ENCODE data around the gene NRROS.
A peak's percentile ranks its signal among the peaks of the same experiment; 100 is the strongest.

NRROS gene

GRCh38 chr3:196632046-196632751 is 7.3 kb upstream of the NRROS start:
- no peaks in the 10 kb centered on the region for H3K27me3 ChIP-seq (ENCODE audit: low read length)
- H3K4me2 ChIP-seq (ENCODE audit: low read depth, low read length, poor library complexity, severe bottlenecking): peak overlapping the region; percentile 100
- H3K27ac ChIP-seq (ENCODE audit: low read depth, low read length): peak overlapping the region; percentile 73
- H2AFZ ChIP-seq (ENCODE audit: low read depth, low read length, severe bottlenecking): peak overlapping the region; percentile 97
- no peak for TF ChIP-seq CTCF (IDR thresholded peaks at IDR 0.05; ENCODE audit: insufficient read depth, low read length, poor library complexity, severe bottlenecking)
- TF ChIP-seq EZH2phosphoT487 (conservative IDR thresholded peaks at IDR 0.05; ENCODE audit: low read length): no peak
- no peaks in the 10 kb centered on the region for H3K9me2 ChIP-seq (replicated peaks; ENCODE audit: insufficient read depth, low read length)
- peak overlapping the region; percentile 71 for H3K4me3 ChIP-seq (ENCODE audit: insufficient read depth, low read length, poor library complexity, severe bottlenecking)
- H3K79me2 ChIP-seq (ENCODE audit: insufficient read depth, low read length): no peaks in the 10 kb centered on the region
- H3F3A ChIP-seq (ENCODE audit: insufficient read depth): peaks cover 8% of the 10 kb centered on the region
- H3K9ac ChIP-seq (ENCODE audit: low read length): peak overlapping the region; percentile 71
- H3K9me3 ChIP-seq (ENCODE audit: insufficient read depth, low read length): no peaks in the 10 kb centered on the region
- H4K20me1 ChIP-seq (ENCODE audit: low read depth, low read length): no peaks in the 10 kb centered on the region
- H3K36me3 ChIP-seq (ENCODE audit: low read length): no peaks in the 10 kb centered on the region

DNA sequence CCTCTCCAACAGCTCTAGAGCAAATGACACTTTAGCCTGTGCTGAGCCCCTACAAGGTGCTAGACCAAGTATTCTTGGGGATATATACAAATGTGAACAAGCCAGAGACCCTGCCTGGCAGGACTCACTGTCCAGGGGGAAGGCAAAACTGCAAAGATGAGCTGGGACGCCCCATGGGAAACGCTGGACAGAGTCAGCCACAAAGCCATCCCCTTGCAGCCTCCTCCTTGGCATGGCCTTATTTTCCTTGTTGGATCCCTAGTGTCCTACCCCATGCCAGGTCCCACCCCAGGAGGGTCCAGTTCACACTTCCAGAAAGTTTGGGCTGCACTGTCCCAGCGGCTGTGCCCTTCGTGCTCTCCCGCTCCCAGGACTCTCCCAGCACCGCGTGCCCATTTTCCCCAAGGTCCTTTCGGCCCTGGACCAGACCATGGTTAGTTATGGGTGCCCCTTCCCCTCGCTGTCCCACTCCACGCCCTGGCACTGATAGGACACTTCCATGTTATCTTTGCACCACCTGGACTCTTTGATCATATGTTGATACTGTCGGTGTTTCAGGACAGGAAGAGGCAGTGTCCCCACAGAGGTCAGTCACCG is 5.8 kb upstream of the NRROS start:
- H3K4me2 ChIP-seq (ENCODE audit: low read depth, low read length, poor library complexity, severe bottlenecking): no peak overlapping the region
- no peak overlapping the region for H3K4me3 ChIP-seq (ENCODE audit: insufficient read depth, low read length, poor library complexity, severe bottlenecking)
- no peak overlapping the region for H2AFZ ChIP-seq (ENCODE audit: low read depth, low read length, severe bottlenecking)
- H3F3A ChIP-seq (ENCODE audit: insufficient read depth): peaks cover 8% of the 10 kb centered on the region
- H3K9me2 ChIP-seq (replicated peaks; ENCODE audit: insufficient read depth, low read length): no peaks in the 10 kb centered on the region
- H3K36me3 ChIP-seq (ENCODE audit: low read length): no peaks in the 10 kb centered on the region
- no peak overlapping the region for H3K9ac ChIP-seq (ENCODE audit: low read length)
- no peaks in the 10 kb centered on the region for H4K20me1 ChIP-seq (ENCODE audit: low read depth, low read length)
- no peak for TF ChIP-seq CTCF (IDR thresholded peaks at IDR 0.05; ENCODE audit: insufficient read depth, low read length, poor library complexity, severe bottlenecking)
- no peak for TF ChIP-seq EZH2phosphoT487 (conservative IDR thresholded peaks at IDR 0.05; ENCODE audit: low read length)
- H3K9me3 ChIP-seq (ENCODE audit: insufficient read depth, low read length): no peaks in the 10 kb centered on the region
- H3K79me2 ChIP-seq (ENCODE audit: insufficient read depth, low read length): no peaks in the 10 kb centered on the region
- H3K27ac ChIP-seq (ENCODE audit: low read depth, low read length): no peak overlapping the region
- no peaks in the 10 kb centered on the region for H3K27me3 ChIP-seq (ENCODE audit: low read length)

DNA sequence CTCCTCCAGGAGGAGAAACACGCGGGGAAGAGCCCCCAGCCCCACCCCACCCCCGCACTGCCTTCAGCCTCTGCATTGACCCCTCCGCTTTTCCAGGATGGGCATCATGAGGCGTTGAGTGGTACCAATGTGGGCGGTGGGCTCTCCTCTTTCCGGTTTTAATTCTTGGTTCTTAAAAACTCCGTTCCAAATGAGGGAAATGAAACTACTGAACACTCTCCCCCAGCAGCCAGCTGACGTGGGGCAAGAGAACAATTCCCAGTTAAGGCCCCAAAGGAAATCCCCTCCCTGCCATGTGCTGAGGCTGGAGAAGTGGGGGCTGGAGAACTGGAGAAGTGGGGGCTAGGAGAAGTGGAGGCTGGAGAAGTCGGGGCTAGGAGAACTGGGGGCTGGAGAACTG is 5.3 kb upstream of the NRROS start:
- H3K9me3 ChIP-seq (ENCODE audit: insufficient read depth, low read length): no peaks in the 10 kb centered on the region
- H3F3A ChIP-seq (ENCODE audit: insufficient read depth): peaks cover 8% of the 10 kb centered on the region
- H3K4me2 ChIP-seq (ENCODE audit: low read depth, low read length, poor library complexity, severe bottlenecking): no peak overlapping the region
- H2AFZ ChIP-seq (ENCODE audit: low read depth, low read length, severe bottlenecking): no peak overlapping the region
- H3K27me3 ChIP-seq (ENCODE audit: low read length): no peaks in the 10 kb centered on the region
- no peak overlapping the region for H3K4me3 ChIP-seq (ENCODE audit: insufficient read depth, low read length, poor library complexity, severe bottlenecking)
- H4K20me1 ChIP-seq (ENCODE audit: low read depth, low read length): no peaks in the 10 kb centered on the region
- H3K79me2 ChIP-seq (ENCODE audit: insufficient read depth, low read length): no peaks in the 10 kb centered on the region
- H3K27ac ChIP-seq (ENCODE audit: low read depth, low read length): no peak overlapping the region
- TF ChIP-seq CTCF (IDR thresholded peaks at IDR 0.05; ENCODE audit: insufficient read depth, low read length, poor library complexity, severe bottlenecking) (no peak), EZH2phosphoT487 (conservative IDR thresholded peaks at IDR 0.05; ENCODE audit: low read length) (no peak)
- no peaks in the 10 kb centered on the region for H3K36me3 ChIP-seq (ENCODE audit: low read length)
- H3K9me2 ChIP-seq (replicated peaks; ENCODE audit: insufficient read depth, low read length): no peaks in the 10 kb centered on the region
- no peak overlapping the region for H3K9ac ChIP-seq (ENCODE audit: low read length)

Measured in SU-DHL-6 (cell line).